HG03064 (cell line): Measurements from ENCODE around the gene ACSM6.
"Not testable (repeated sequence)": the region's sequence is repeated elsewhere in the genome, so short reads cannot be mapped to it uniquely, and the experiment has no call there.

Source experiments
- ATAC-seq: cut with Tn5 transposase; IDR thresholded peaks from one replicate; pipeline ENCODE4 v1.9.1; 2021; ENCODE audit warnings: low read depth; ENCODE audit not compliant: unreplicated experiment

The ACSM6 gene

GRCh38 chr10:95193944-95194343 is at the start of gene ACSM6:
Gene ACSM6 (plus strand): TSS chr10:95194238. CDS start chr10:95194486, 248 bp downstream.
- no peak for ATAC-seq

- ATAC-seq = no peak
Observed at GRCh38 chr10:95168694-95169093, 25.3 kb upstream of the ACSM6 start.

GRCh38 chr10:95169522-95169921 is 24.5 kb upstream of the ACSM6 start:
- no peak for ATAC-seq

GRCh38 chr10:95170790-95171189 is 23.2 kb upstream of the ACSM6 start:
- no peak for ATAC-seq

GRCh38 chr10:95171336-95171735 is 22.7 kb upstream of the ACSM6 start:
- ATAC-seq = no peak

- no peak for ATAC-seq
Observed at GRCh38 chr10:95172851-95173250, 21.2 kb upstream of the ACSM6 start.

- no peak for ATAC-seq
Observed at GRCh38 chr10:95176101-95176500, 17.9 kb upstream of the ACSM6 start.

- ATAC-seq = no peak
Observed at GRCh38 chr10:95177429-95177828, 16.6 kb upstream of the ACSM6 start.

- no peak for ATAC-seq
Observed at GRCh38 chr10:95178266-95178665, 15.8 kb upstream of the ACSM6 start.

GRCh38 chr10:95178797-95179196 is 15.2 kb upstream of the ACSM6 start:
- no peak for ATAC-seq

GRCh38 chr10:95181726-95182125 is 12.3 kb upstream of the ACSM6 start:
- ATAC-seq = no peak

- peak; percentile 99 for ATAC-seq
Observed at GRCh38 chr10:95183271-95184230, 10.5 kb upstream of the ACSM6 start.

- ATAC-seq = no peak
Observed at GRCh38 chr10:95187617-95188016, 6.4 kb upstream of the ACSM6 start.

- no peak for ATAC-seq
Observed at GRCh38 chr10:95188593-95188992, 5.4 kb upstream of the ACSM6 start.

- ATAC-seq = no peak
Observed at GRCh38 chr10:95196046-95196445, 2.0 kb downstream of the ACSM6 start.

GRCh38 chr10:95201736-95202135 is 7.7 kb downstream of the ACSM6 start:
- no peak for ATAC-seq

- not testable (repeated sequence) for ATAC-seq
Observed at GRCh38 chr10:95202865-95203264, 8.8 kb downstream of the ACSM6 start.

- ATAC-seq = no peak
Observed at GRCh38 chr10:95208702-95209391, 14.8 kb downstream of the ACSM6 start.

- no peak for ATAC-seq
Observed at GRCh38 chr10:95209509-95210127, 15.6 kb downstream of the ACSM6 start.

- no peak for ATAC-seq
Observed at GRCh38 chr10:95211606-95212279, 17.7 kb downstream of the ACSM6 start.

GRCh38 chr10:95214369-95214768 is 20.3 kb downstream of the ACSM6 start:
- ATAC-seq = no peak
